Activated naive CD4-positive, alpha-beta T cell treated with anti-CD3 and anti-CD28 coated beads, Interleukin-2, amount 50 U/mL, for 72 hours (primary cell): ENCODE data around the gene STPG3. TPM values are rescaled to one million over a fixed set of nuclear protein-coding genes. Genes with fewer than 3 reads are reported as not detected.
"Not testable (repeated sequence)": the region's sequence is repeated elsewhere in the genome, so short reads cannot be mapped to it uniquely, and the experiment has no call there.

Source experiments
- ATAC-seq, 2 donors: fragments of 150-1000 bp; cut with Tn5 transposase; 2 replicates each; pipeline ENCODE4 v1.10.0; 2021; ENCODE audit warnings: mild to moderate bottlenecking in 2 of 2, moderate library complexity in 2 of 2
- DNase-seq, 2 donors: peaks; one replicate each; pipeline ENCODE4 v3.0.0; 2021 to 2022; ENCODE audit warnings: low spot score in 2 of 2
- H3K27ac Mint-ChIP-seq, 2 donors: one replicate each; pipeline ENCODE4 v1.8.0; 2022; ENCODE audit warnings: mild to moderate bottlenecking in 2 of 2, mixed read lengths in 2 of 2
- H3K36me3 Mint-ChIP-seq, 2 donors: one replicate each; pipeline ENCODE4 v1.8.0; 2022; ENCODE audit warnings: mixed read lengths in 2 of 2
- H3K9me3 Mint-ChIP-seq, 2 donors: one replicate each; pipeline ENCODE4 v1.8.0; 2022; ENCODE audit warnings: mixed read lengths in 2 of 2
- total RNA-seq, 2 donors: library from RNA; stranded (reverse); gene quantifications; one replicate each; pipeline ENCODE4 v1.2.3, GENCODE V29; 2022

STPG3 gene
- total RNA-seq, 2 donors from 2014 or later, result not detected

DNA sequence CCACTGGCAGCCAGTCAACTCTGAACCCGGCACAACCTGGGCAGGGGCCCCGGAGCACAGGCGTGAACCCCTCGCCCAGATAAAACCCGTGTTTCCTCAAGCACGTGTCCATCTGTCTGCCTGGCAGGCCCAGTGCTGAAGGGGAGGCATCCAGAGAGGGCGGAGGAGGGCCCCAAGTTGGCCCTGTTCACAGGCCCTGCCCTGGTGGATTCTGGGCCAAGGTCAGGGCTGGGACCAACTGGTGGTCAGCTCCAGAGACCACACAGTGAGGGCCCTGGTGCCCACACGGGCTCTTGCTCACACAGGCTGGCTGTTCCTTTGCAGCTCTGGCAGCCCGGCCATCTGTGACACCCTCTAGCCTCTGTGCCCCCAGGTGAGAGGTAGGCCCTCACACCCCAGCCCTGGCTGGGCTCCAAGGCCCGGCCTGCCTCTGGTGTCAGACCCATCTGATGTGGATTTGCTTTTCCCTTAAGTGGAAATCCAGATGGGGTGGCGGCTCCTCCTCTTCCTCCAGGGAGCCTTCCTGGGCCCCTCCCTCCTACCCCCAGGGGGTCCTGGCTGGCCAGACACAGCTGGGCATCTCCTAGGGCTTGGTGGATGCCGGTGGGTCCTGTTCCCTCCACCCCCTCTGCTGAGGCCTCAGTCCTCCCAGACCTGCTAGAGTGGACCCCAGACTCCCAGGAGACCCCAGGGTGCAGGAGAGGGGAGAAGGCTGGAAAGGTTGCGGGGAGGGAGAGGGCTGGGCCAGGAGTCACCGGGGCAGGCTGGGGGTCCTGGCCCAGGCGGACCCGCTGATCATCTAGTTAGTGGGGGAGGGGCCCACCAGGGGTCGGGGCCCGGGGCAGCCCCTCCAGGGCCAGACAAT lies 525 bp upstream of the STPG3 start:
- H3K27ac Mint-ChIP-seq, result no peak overlapping the region
- ATAC-seq (no peak), DNase-seq (no peak)
- H3K9me3 Mint-ChIP-seq, result no peaks in the 10 kb centered on the region
- peaks cover 0 to 4% of the 10 kb centered on the region in 2 donors for H3K36me3 Mint-ChIP-seq

DNA sequence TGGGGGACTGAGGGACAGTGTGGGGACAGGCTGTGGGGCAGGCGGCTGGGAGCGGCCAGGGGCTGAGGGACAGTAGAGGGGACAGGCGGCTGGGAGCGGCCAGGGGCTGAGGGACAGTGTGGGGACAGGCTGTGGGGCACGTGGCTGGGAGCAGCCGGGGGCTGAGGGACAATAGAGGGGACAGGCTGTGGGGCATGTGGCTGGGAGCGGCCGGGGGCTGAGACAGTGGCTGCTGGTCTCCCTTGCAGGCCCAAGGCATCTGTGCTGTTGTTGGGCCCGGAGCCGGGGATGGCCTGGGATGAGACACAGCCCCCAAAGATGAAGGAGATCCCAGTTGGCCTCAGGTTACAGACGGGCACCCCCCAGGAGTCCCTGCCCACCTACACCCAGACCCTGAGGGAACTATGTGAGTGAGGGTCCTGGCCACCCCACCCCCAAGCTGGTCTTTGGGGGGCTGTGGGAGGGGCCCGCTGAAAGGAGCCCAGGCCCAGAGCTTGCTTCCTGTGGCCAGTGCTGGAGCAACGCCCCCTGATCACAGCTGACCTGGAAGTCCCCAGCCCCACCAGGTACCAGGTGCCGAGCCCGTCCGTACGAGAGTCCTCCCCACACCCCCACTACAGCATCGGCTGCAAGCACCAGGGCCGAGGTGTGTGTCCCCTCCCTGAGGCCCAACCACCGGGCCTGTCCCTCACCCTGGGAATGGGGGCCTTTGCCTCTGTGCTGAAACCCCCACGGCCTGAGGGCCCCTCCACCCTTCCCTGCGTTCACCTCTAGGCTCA lies 593 bp downstream of the STPG3 start:
- DNase-seq, result no peak
- Mint-ChIP-seq H3K27ac (no peak overlapping the region), H3K9me3 (no peaks in the 10 kb centered on the region), H3K36me3 (peaks cover 0 to 16% of the 10 kb centered on the region in 2 donors)
- ATAC-seq, result no peak

DNA sequence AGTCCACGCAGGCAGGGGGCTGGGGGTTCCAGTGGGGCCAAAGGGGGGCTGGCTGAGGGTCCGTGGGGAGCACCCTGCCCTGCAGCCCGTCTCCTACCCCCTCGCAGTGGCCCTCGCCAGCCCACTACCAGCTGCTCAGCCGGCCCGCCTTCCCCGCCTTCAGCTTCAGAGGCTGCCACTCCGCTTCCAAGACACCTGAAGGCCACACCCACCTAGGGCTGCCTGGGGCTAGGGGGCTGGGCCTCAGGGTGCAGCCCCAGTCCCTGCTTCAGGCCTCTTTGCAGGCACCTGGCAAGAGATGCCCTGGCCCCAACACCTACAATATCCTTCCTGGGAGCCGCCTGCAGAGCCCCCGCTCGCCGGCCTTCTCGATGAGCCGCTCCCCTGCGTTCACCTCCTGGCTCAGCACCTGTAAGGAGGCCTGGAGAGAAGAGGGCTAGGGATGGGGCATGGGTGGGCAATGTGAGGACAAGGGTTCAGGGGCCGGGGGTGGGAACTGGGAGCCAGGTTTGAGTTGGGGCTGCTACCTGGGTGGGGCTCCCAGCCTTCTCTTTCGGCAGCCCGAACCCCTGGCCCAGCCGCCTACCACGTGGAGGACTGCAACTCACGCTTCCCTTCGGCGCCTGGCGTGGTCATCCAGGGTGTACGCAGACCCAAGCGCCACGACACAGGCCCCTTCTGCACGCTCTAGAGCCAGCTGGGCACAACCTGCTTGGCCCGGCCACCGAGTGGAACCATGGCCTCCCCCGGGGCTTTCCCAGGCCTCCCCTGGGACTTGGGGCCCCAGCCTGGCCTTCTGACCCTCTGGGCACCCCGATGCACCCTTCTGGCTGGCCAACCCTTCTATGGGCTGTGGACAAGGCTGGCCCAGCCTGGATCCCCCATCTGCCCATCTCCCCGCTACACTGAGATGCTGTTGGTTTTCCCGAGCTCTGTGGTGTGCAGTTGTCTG lies 1.7 kb downstream of the STPG3 start:
- Mint-ChIP-seq H3K27ac (no peak overlapping the region), H3K9me3 (no peaks in the 10 kb centered on the region), H3K36me3 (peaks cover 0 to 16% of the 10 kb centered on the region in 2 donors)
- DNase-seq (no peak), ATAC-seq (no peak)

DNA sequence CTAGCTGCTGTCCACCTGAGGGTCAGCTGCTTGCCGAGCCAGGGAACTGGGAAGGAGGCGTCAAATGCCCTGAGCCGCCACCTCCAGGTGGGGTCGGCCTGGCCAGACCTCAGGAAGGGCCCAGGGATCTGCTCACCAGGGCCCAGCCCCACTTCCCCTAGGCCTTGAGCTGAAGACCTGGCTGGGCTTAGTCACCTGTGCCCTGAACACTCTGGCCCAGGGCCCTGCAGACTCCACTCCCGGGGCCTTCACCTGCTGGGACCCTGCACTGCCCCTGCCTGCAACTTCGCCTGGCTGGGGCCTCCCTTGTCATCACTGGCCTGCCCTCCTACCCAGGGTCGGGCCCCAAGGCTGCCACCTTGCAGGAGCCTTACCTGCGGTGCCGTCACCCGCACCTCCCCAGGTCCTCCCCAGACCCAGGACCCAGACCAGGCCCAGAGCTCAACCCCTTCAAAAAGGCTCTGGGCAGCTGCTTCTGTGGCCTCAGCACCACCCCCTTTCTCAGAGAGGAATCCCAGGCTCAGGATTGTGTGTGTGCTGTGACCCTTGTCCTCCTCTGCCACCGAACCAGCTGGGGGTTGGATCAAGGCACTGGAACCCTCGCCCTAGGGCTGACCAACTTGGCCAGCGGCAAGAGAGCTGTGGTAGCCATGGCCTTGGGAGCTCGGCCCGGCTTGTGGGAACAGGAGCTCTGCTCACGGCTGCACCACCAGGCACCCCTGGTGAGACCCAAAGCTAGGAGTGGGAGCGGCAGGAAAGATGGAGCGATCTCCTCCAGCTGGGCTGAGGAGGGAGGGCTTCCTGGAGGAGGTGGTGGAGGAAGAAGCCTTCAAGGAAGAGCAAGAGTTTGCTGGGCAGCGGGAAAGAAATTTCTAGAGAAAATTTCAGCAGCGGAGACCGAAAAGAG lies 2.9 kb downstream of the STPG3 start:
- no peaks in the 10 kb centered on the region for H3K9me3 Mint-ChIP-seq
- DNase-seq, result no peak
- peak overlapping the region; percentile 84 to 85 for H3K27ac Mint-ChIP-seq
- H3K36me3 Mint-ChIP-seq, result peaks cover 0 to 16% of the 10 kb centered on the region in 2 donors
- ATAC-seq, result no peak

DNA sequence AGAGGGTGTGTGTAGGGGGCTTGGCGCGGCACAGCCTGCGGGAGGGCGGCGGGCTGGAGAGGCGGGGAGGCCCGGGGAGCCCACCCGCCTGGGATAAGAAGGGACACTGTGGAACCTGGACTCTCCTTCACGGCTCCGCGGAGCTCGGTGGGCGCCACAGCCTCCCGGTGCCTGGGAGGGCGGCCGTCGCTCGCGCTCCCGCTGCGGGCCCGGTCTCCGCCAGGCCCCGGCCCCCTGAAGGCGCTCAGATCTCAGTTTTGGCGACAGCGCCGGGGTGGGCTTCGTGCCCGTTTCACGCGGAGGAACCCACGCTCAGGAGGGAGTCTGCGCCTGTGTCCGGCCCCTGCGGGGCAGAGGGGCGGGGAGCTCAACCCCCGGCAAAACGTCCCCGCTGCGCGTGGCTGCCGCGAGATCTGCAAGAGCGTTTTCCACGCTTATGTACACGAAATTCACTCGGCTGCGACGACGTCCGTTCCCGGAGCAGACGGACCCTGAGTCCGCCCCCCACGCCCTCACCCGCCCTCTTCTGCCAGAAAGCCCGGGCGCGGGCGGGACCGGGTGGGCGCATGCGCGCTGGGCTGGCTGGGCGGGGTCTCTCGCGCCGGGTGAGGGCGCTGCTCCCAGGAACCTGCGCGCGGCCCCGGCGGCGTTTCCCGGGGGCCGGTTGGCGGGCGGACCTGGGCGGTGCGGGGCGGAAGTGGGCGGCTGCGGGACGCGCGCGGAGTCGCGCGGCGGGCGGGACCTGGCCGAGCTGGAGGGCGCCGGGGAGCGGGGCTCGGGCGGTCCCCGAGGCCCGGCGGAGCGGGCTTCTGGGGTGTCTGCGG lies 3.8 kb downstream of the STPG3 start, which contains the start of gene NELFB:
Gene NELFB, plus strand, starts transcription at position 704 of the 824 bp plus-strand sequence.
- Mint-ChIP-seq H3K9me3 (no peaks in the 10 kb centered on the region), H3K36me3 (peaks cover 0 to 16% of the 10 kb centered on the region in 2 donors), H3K27ac (peak within 1 kb of the TSS; percentile 84 to 85)
- peak; percentile 97 to 100 for DNase-seq
- peak; percentile 81 to 90 for ATAC-seq

- H3K27ac Mint-ChIP-seq, result peak overlapping the region in 1 of 2 donors; percentile 77
- peaks cover 0 to 16% of the 10 kb centered on the region in 2 donors for H3K36me3 Mint-ChIP-seq
- no peak for DNase-seq
- peak; percentile 31 to 67 for ATAC-seq
- H3K9me3 Mint-ChIP-seq, result no peaks in the 10 kb centered on the region
Observed at GRCh38 chr9:137255448-137256114, 4.5 kb downstream of the STPG3 start.

GRCh38 chr9:137256362-137256761 lies 5.3 kb downstream of the STPG3 start:
- Mint-ChIP-seq H3K9me3 (no peaks in the 10 kb centered on the region), H3K36me3 (peaks cover 0 to 16% of the 10 kb centered on the region in 2 donors), H3K27ac (no peak overlapping the region)
- ATAC-seq (no peak), DNase-seq (no peak)

GRCh38 chr9:137256856-137257255 lies 5.8 kb downstream of the STPG3 start:
- Mint-ChIP-seq H3K36me3 (peaks cover 0 to 16% of the 10 kb centered on the region in 2 donors), H3K27ac (no peak overlapping the region), H3K9me3 (no peaks in the 10 kb centered on the region)
- ATAC-seq (no peak), DNase-seq (no peak)

DNA sequence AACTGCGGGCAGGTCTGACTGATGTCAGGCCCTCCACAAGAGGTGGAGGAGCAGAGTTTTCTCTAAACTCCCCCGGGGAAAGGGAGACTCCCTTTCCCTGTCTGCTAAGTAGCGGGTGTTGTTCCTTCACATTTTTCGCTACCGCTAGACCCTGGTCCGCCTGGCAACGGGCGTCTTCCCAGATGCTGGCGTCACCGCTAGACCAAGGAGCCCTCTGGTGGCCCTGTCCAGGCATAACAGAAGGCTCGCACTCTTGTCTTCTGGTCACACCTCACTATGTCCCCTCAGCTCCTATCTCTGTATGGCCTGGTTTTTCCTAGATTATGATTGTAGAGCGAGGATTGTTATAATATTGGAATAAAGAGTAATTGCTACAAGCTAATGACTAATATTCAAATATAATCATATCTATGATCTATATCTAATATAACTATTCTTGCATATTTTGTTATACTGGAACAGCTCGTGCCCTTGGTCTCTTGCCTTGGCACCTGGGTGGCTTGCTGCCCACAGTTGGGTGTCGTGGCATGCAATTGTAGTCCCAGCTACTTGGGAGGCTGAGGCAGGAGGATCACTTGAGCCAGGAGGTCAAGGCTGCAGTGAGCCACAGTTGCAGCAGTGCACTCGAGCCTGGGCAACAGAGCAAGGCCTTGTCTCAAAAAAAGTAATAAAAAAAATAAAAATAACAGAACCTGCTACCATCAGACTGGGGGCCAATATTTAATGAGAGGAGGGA lies 11.3 kb downstream of the STPG3 start:
- not testable (repeated sequence) for DNase-seq

GRCh38 chr9:137262909-137263285 lies 11.8 kb downstream of the STPG3 start:
- ATAC-seq, result no peak
- no peaks in the 10 kb centered on the region for H3K9me3 Mint-ChIP-seq
- DNase-seq, result no peak
- no peak overlapping the region for H3K27ac Mint-ChIP-seq
- no peaks in the 10 kb centered on the region for H3K36me3 Mint-ChIP-seq

More for the DNA sequence above, 11.3 kb downstream of the STPG3 start:
- H3K27ac Mint-ChIP-seq, H3K9me3 Mint-ChIP-seq, H3K36me3 Mint-ChIP-seq, ATAC-seq: not testable (repeated sequence)

DNA sequence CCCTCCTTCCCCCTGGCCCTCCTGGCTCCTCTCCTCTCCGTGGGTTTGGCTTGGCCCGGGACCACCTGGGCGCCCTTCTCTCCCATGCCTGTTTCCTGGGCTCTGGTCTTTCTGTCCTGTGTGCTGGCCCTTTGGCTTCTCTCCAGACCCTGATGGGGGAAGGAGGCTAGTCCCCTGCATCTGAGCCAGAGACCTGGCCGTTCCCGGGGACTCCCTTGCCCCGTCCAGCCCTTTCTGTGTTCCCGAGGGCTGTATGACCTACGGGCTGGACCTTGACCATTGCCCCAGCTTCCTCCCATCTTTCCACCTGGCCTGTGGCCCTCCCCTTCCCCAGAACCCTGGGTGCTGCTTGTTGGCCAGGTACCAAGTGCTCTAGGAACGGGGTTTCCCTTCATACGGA lies 12.4 kb downstream of the STPG3 start:
- H3K9me3 Mint-ChIP-seq, result no peaks in the 10 kb centered on the region
- DNase-seq (no peak), ATAC-seq (no peak)
- no peak overlapping the region for H3K27ac Mint-ChIP-seq
- H3K36me3 Mint-ChIP-seq, result peaks cover 0 to 3% of the 10 kb centered on the region in 2 donors

DNA sequence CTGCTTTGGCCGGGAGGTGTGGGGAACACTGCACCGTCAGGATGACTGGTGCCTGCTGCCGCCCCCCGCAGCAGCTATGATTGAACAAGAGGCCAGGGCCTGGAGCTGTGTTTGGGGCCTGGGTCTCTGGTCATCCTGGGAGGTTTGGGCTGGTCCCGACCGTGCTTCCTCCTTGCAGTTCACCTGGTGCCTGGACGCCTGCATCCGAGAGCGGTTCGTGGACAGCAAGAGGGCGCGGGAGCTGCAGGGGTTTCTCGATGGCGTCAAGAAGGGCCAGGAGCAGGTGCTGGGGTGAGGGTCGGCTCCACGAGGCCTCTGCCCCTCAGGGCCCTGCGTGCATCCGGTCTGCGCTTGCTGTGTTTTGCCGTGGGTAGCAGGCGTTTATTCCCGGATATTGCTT lies 13.0 kb downstream of the STPG3 start:
- Mint-ChIP-seq H3K27ac (no peak overlapping the region), H3K9me3 (no peaks in the 10 kb centered on the region), H3K36me3 (peaks cover 0 to 7% of the 10 kb centered on the region in 2 donors)
- ATAC-seq (no peak), DNase-seq (no peak)

DNA sequence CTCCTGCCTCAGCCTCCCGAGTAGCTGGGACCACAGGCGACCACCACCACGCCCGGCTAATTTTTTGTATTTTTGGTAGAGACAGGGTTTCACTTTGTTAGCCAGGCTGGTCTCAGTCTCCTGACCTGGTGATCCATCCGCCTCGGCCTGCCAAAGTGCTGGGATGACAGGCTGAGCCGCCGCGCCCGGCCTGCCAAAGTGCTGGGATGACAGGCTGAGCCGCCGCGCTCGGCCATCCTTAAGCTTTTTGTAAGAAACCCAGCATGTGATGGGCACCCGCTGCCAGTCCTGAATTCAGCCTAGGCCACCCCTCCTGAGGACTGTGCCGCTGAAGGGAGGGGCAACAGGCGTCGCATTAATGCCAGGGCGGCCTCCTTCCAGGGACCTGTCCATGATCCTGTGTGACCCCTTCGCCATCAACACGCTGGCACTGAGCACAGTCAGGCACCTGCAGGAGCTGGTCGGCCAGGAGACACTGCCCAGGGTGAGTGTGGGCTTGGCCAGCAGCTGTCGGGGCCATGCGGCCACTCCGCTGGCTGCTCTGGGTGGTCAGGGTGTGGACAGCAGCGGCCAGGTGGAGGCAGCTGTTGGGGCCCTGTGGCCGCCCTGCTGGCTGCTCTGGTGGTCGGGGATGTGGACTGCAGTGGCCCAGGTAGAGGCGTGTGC lies 14.5 kb downstream of the STPG3 start:
- Mint-ChIP-seq H3K36me3 (peaks cover 0 to 14% of the 10 kb centered on the region in 2 donors), H3K27ac (no peak overlapping the region), H3K9me3 (no peaks in the 10 kb centered on the region)
- ATAC-seq (no peak), DNase-seq (no peak)
